ENCODE data around the gene MMP14. TPM values are rescaled to one million over a fixed set of nuclear protein-coding genes. Genes with fewer than 3 reads are reported as not detected.

Gene MMP14
- total and polyA plus RNA-seq, 2 of the 13 experiments (the other 11 are each of a cell fraction or from before 2014, with no cell fraction given), result 5.2 to 9.8 TPM

GRCh38 chr14:22872833-22873520, 36.6 kb downstream of the MMP14 start:
- H3K4me1 ChIP-seq (ENCODE audit: insufficient read depth, low read length), result peaks cover 35% of the 10 kb centered on the region
- no peaks in the 10 kb centered on the region for H4K20me1 ChIP-seq (ENCODE audit: insufficient read depth, low read length)
- no peak overlapping the region for H2AFZ ChIP-seq (ENCODE audit: low read length)
- DNase-seq (ENCODE audit: low spot score) (no peak), ATAC-seq (no peak), FAIRE-seq (no peak)
- WGBS (ENCODE audit: low lambda C conversion rate), result 70% methylated on average over 10 of the region's 10 CpGs
- POLR2A ChIA-PET, result interaction anchor here (0.6 to 4.4 kb wide), 11 partner anchors 9 to 1242 kb away, joined by 3 to 53 read pairs (median 14); partner anchors contain the start of genes ACIN1, AJUBA, C14orf119 and DCAF11
- TSS peak; percentile 50 for BruUV-seq (replicated peaks)
- H3K36me3 ChIP-seq (replicated peaks in 1 of 2; ENCODE audit: control insufficient read depth in 1 of 2, insufficient read depth in 2 of 2, low read length in 2 of 2), result peaks cover 14% of the 10 kb centered on the region in 2 experiments; a peak in 4 of 5 replicates
- H3K9me3 ChIP-seq (ENCODE audit: low read length), result no peaks in the 10 kb centered on the region
- in situ Hi-C loops (cut with HindIII; ENCODE audit: extremely low pct_ligation_motif_present, low pct_unique_long_range_greater_than_20kb) (no loop called here), intact Hi-C loops (cut with micrococcal nuclease; ENCODE audit: unreplicated experiment) (loop anchor here (1.0 to 5.0 kb wide), 3 partner anchors 27 to 109 kb away; partner anchors contain the start of genes AJUBA and OXA1L)
- no peaks in the 10 kb centered on the region for H3K79me2 ChIP-seq (ENCODE audit: insufficient read depth, low read length)
- H3K27me3 ChIP-seq (ENCODE audit: control insufficient read depth in 1 of 2, insufficient read depth in 2 of 2, low read length in 2 of 2), result no peaks in the 10 kb centered on the region; a peak in 1 of 5 replicates
- CTCF ChIA-PET (ENCODE audit: low intra/inter-chr PET ratio, low total read pairs), result interaction anchor here (1.1 to 3.1 kb wide), 5 partner anchors 20 to 316 kb away, joined by 3 to 46 read pairs (median 11); no protein-coding TSS in a partner anchor
- peak overlapping the region; percentile 66 to 93 (median 82) for H3K4me3 ChIP-seq (replicated peaks in 1 of 3; ENCODE audit: insufficient read depth in 1 of 3, low read depth in 2 of 3, low read length in 3 of 3)
- peak overlapping the region; percentile 85 for H3K27ac ChIP-seq (ENCODE audit: extremely low read length, insufficient read depth, low read length)
- peak overlapping the region; percentile 95 for H3K4me2 ChIP-seq (ENCODE audit: low read depth, low read length)
- H3K9ac ChIP-seq (ENCODE audit: insufficient read depth, low read depth, low read length), result peak overlapping the region; percentile 76
- TF ChIP-seq MYNN (CRISPR knock-in tag; IDR thresholded peaks at IDR 0.05; ENCODE audit: low read depth) (no peak), MXD3 (CRISPR knock-in tag; IDR thresholded peaks at IDR 0.05) (0 out of 2 replicates have a peak, but pooled peaks have one; percentile 14), ZNF768 (CRISPR knock-in tag; IDR thresholded peaks at IDR 0.05) (peak; percentile 38; the same call in 1 of the 2 replicates), KDM1A (CRISPR knock-in tag; IDR thresholded peaks at IDR 0.05) (no peak), ZC3H13 (CRISPR knock-in tag; IDR thresholded peaks at IDR 0.05) (0 out of 2 replicates have a peak, but pooled peaks have one; percentile 60), ZNF644 (CRISPR knock-in tag; IDR thresholded peaks at IDR 0.05; ENCODE audit: low read depth) (no peak), ELK4 (CRISPR knock-in tag; IDR thresholded peaks at IDR 0.05; ENCODE audit: borderline replicate concordance) (no peak), RCOR2 (CRISPR knock-in tag; IDR thresholded peaks at IDR 0.05) (no peak), REL (CRISPR knock-in tag; conservative IDR thresholded peaks at IDR 0.05) (0 out of 2 replicates have a peak, but pooled peaks have one; percentile 67), HOXA9 (CRISPR knock-in tag; IDR thresholded peaks at IDR 0.05; ENCODE audit: borderline replicate concordance) (0 out of 2 replicates have a peak, but pooled peaks have one; percentile 28), ZNF274 (CRISPR knock-in tag; IDR thresholded peaks at IDR 0.05) (0 out of 2 replicates have a peak, but pooled peaks have one; percentile 20), ZNF713 (CRISPR knock-in tag; IDR thresholded peaks at IDR 0.05) (no peak; the same call in 1 of the 2 replicates), PHF21A (CRISPR knock-in tag; IDR thresholded peaks at IDR 0.05) (no peak), PAF1 (CRISPR knock-in tag; IDR thresholded peaks at IDR 0.05) (no peak), ZNF18 (CRISPR knock-in tag; IDR thresholded peaks at IDR 0.05; ENCODE audit: insufficient replicate concordance) (peak; percentile 63), ATF3 (CRISPR knock-in tag; IDR thresholded peaks at IDR 0.05) (no peak), ZNF33A (CRISPR knock-in tag; IDR thresholded peaks at IDR 0.05; ENCODE audit: borderline replicate concordance) (no peak), ZNF746 (CRISPR knock-in tag; IDR thresholded peaks at IDR 0.05) (0 out of 2 replicates have a peak, but pooled peaks have one; percentile 28), ZNF224 (CRISPR knock-in tag; IDR thresholded peaks at IDR 0.05) (peak; percentile 90; the same call in 1 of the 2 replicates)
